Cardiac muscle cell (in vitro differentiated cells and primary cell): ENCODE results near the gene RBPJL. TPM values are rescaled to one million over a fixed set of nuclear protein-coding genes. Genes with fewer than 3 reads are reported as not detected.
A peak's percentile ranks its signal among the peaks of the same experiment; 100 is the strongest.

Experiments
- DNase-seq, 2 donors: peaks; one replicate each; pipeline versions ENCODE4 v3.0.0 to v3.0.0-alpha.2; 2010 to 2017; ENCODE audit warnings: low read depth in 1 of 2, low spot score in 1 of 2
- H3K27ac ChIP-seq: fragments of 200-600 bp; sonication (generic); 2 replicates; pipeline ENCODE4 v1.5.1; 2016
- H3K27me3 ChIP-seq: fragments of 200-600 bp; sonication (generic); 2 replicates; pipeline ENCODE4 v1.6.0; 2016; ENCODE audit warnings: control low read depth
- H3K36me3 ChIP-seq: fragments of 200-600 bp; sonication (generic); 2 replicates; pipeline ENCODE4 v1.5.1; 2016; ENCODE audit warnings: control low read depth
- H3K4me1 ChIP-seq: fragments of 200-600 bp; sonication (generic); 2 replicates; pipeline ENCODE4 v1.8.1; 2017; ENCODE audit warnings: low read depth, mild to moderate bottlenecking, mixed run types
- H3K4me3 ChIP-seq: fragments of 200-600 bp; sonication (generic); 2 replicates; pipeline ENCODE4 v1.5.1; 2016; ENCODE audit warnings: mild to moderate bottlenecking
- H3K9me3 ChIP-seq: fragments of 200-600 bp; sonication (generic); 2 replicates; pipeline ENCODE4 v1.5.1; 2017; ENCODE audit warnings: low read depth, mild to moderate bottlenecking, control low read depth
- CTCF ChIP-seq: IDR thresholded peaks from 2 replicates; pipeline ENCODE4 v1.5.1; 2012; ENCODE audit warnings: low read depth, mild to moderate bottlenecking, low read length
- polyA plus RNA-seq: library from polyadenylated mRNA; unstranded; fragments of >200 nt; fragmentation: Nextera tagmentation; extraction: Ambion mirVana; gene quantifications from 2 replicates; pipeline ENCODE4 v1.2.1, GENCODE V29; 2016
- total RNA-seq: library from RNA; depleted of rRNA; stranded (reverse); fragments of >200 nt; gene quantifications from 2 replicates; pipeline ENCODE4 v1.2.3, GENCODE V29; 2016

Gene RBPJL, protein sequence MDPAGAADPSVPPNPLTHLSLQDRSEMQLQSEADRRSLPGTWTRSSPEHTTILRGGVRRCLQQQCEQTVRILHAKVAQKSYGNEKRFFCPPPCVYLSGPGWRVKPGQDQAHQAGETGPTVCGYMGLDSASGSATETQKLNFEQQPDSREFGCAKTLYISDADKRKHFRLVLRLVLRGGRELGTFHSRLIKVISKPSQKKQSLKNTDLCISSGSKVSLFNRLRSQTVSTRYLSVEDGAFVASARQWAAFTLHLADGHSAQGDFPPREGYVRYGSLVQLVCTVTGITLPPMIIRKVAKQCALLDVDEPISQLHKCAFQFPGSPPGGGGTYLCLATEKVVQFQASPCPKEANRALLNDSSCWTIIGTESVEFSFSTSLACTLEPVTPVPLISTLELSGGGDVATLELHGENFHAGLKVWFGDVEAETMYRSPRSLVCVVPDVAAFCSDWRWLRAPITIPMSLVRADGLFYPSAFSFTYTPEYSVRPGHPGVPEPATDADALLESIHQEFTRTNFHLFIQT
- total RNA-seq: not detected in 2 replicates
- polyA plus RNA-seq: not detected in 2 replicates

GRCh38 chr20:45306431-45306982 lies at the start of gene RBPJL:
Gene RBPJL, plus strand, starts transcription at chr20:45306840. Its CDS starts 83 bp downstream, at chr20:45306923.
- DNase-seq: peak; percentile 14 to 42
- H3K4me3 ChIP-seq: no peak within 1 kb of the TSS
- peak; percentile 85 for TF ChIP-seq CTCF

GRCh38 chr20:45257161-45257560 lies 49.5 kb upstream of the RBPJL start:
- no peaks in the 10 kb centered on the region for H3K9me3 ChIP-seq
- TF ChIP-seq CTCF: no peak
- H3K4me3 ChIP-seq: no peak overlapping the region
- no peaks in the 10 kb centered on the region for H3K36me3 ChIP-seq
- no peak overlapping the region for H3K27ac ChIP-seq
- DNase-seq: no peak
- no peaks in the 10 kb centered on the region for H3K4me1 ChIP-seq
- no peaks in the 10 kb centered on the region for H3K27me3 ChIP-seq

More at GRCh38 chr20:45306431-45306982, at the start of gene RBPJL:
- H3K4me1 ChIP-seq: no peaks in the 10 kb centered on the region
- no peaks in the 10 kb centered on the region for H3K36me3 ChIP-seq
- H3K27me3 ChIP-seq: peaks cover 16% of the 10 kb centered on the region
- H3K27ac ChIP-seq: no peak within 1 kb of the TSS
- H3K9me3 ChIP-seq: no peaks in the 10 kb centered on the region

DNA sequence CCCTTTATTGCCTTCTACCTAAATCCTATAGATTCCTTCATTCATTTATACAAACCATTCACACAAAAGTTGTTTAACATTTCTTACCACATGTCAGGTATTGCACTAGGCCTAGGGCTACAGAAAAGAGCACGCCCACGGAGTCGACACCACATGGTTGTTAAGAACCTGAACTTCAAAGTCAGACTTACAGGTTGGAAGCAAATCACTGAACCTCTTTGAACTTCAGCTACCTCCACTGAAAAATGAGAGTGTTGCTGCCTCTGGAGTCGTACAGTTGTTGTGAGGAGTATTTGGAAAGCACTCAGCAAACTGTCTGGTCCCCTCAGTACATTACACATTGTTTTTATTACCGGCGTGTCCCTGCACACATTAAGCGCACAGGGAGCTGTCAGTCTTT lies 48.9 kb upstream of the RBPJL start:
- no peaks in the 10 kb centered on the region for H3K9me3 ChIP-seq
- no peaks in the 10 kb centered on the region for H3K36me3 ChIP-seq
- H3K4me3 ChIP-seq: no peak overlapping the region
- no peaks in the 10 kb centered on the region for H3K27me3 ChIP-seq
- no peak for TF ChIP-seq CTCF
- H3K4me1 ChIP-seq: no peaks in the 10 kb centered on the region
- no peak for DNase-seq
- no peak overlapping the region for H3K27ac ChIP-seq

- Histone ChIP-seq H3K27ac (no peak overlapping the region), H3K9me3 (no peaks in the 10 kb centered on the region), H3K36me3 (no peaks in the 10 kb centered on the region), H3K27me3 (no peaks in the 10 kb centered on the region), H3K4me1 (no peaks in the 10 kb centered on the region), H3K4me3 (no peak overlapping the region)
- TF ChIP-seq CTCF: no peak
- no peak for DNase-seq
Measured at GRCh38 chr20:45258259-45258658, 48.4 kb upstream of the RBPJL start.

GRCh38 chr20:45258664-45259063 lies 48.0 kb upstream of the RBPJL start:
- TF ChIP-seq CTCF: no peak
- no peak overlapping the region for H3K27ac ChIP-seq
- no peaks in the 10 kb centered on the region for H3K9me3 ChIP-seq
- H3K27me3 ChIP-seq: no peaks in the 10 kb centered on the region
- no peaks in the 10 kb centered on the region for H3K4me1 ChIP-seq
- no peak overlapping the region for H3K4me3 ChIP-seq
- no peaks in the 10 kb centered on the region for H3K36me3 ChIP-seq
- DNase-seq: no peak
